ENCODE measurements around the gene ANO1.

GRCh38 chr11:70206982-70207376, 128.9 kb downstream of the ANO1 start:
- TF ChIP-seq CTCF (IDR thresholded peaks at IDR 0.05) (no peak), POLR2A (IDR thresholded peaks at IDR 0.05) (no peak)

Measured in uterus (tissue), 2 donors.